NCI-H748 (cell line): Measurements from ENCODE around the gene CRYBG1.
A peak's percentile ranks its signal among the peaks of the same experiment; 100 is the strongest.

ENCODE experiments used
- DNase-seq: peaks from one replicate; lab custom pipeline; 2025; ENCODE audit not compliant: unreplicated experiment; lab: John Stamatoyannopoulos, UW

CRYBG1 gene

GRCh38 chr6:106458021-106458986 is 97.8 kb downstream of the CRYBG1 start:
- no peak for DNase-seq

- no peak for DNase-seq
Observed at GRCh38 chr6:106460481-106460880, 100.0 kb downstream of the CRYBG1 start.

GRCh38 chr6:106461084-106461483 is 100.6 kb downstream of the CRYBG1 start:
- peak; percentile 61 for DNase-seq

GRCh38 chr6:106462923-106463557 is 102.5 kb downstream of the CRYBG1 start:
- DNase-seq: no peak

- no peak for DNase-seq
Observed at GRCh38 chr6:106466211-106466610, 105.7 kb downstream of the CRYBG1 start.

GRCh38 chr6:106468935-106469334 is 108.4 kb downstream of the CRYBG1 start:
- no peak for DNase-seq

- no peak for DNase-seq
Observed at GRCh38 chr6:106469882-106470281, 109.4 kb downstream of the CRYBG1 start.

- no peak for DNase-seq
Observed at GRCh38 chr6:106470316-106470715, 109.8 kb downstream of the CRYBG1 start.

- no peak for DNase-seq
Observed at GRCh38 chr6:106470811-106471210, 110.3 kb downstream of the CRYBG1 start.

- DNase-seq: no peak
Observed at GRCh38 chr6:106473812-106474211, 113.3 kb downstream of the CRYBG1 start.

- DNase-seq: no peak
Observed at GRCh38 chr6:106474466-106474865, 113.9 kb downstream of the CRYBG1 start.

GRCh38 chr6:106475284-106475683 is 114.8 kb downstream of the CRYBG1 start:
- no peak for DNase-seq

GRCh38 chr6:106476331-106477105 is 116.0 kb downstream of the CRYBG1 start:
- DNase-seq: no peak

GRCh38 chr6:106477146-106477545 is 116.6 kb downstream of the CRYBG1 start:
- DNase-seq: no peak

GRCh38 chr6:106477790-106478189 is 117.3 kb downstream of the CRYBG1 start:
- DNase-seq: peak; percentile 60

GRCh38 chr6:106486236-106486635 is 125.7 kb downstream of the CRYBG1 start:
- no peak for DNase-seq

- DNase-seq: no peak
Observed at GRCh38 chr6:106488494-106489370, 128.2 kb downstream of the CRYBG1 start.

GRCh38 chr6:106490030-106490429 is 129.5 kb downstream of the CRYBG1 start:
- DNase-seq: no peak

- no peak for DNase-seq
Observed at GRCh38 chr6:106490436-106490835, 129.9 kb downstream of the CRYBG1 start.

GRCh38 chr6:106490974-106491373 is 130.5 kb downstream of the CRYBG1 start:
- no peak for DNase-seq
